Breast epithelium (tissue), 3 donors: Measurements from ENCODE around the gene CNTNAP5.

ENCODE experiments used
- CTCF ChIP-seq, 3 donors: fragments of 450-650 bp; IDR thresholded peaks; one replicate each; pipeline ENCODE4 v1.5.1; 2016 to 2017; ENCODE audit warnings: antibody characterized with exemption in 3 of 3, mild to moderate bottlenecking in 3 of 3, moderate library complexity in 3 of 3
- POLR2A ChIP-seq: fragments of 450-650 bp; IDR thresholded peaks from one replicate; pipeline ENCODE4 v1.6.1; 2016; ENCODE audit warnings: antibody characterized with exemption, mild to moderate bottlenecking, moderate library complexity

- TF ChIP-seq POLR2A (no peak), CTCF (IDR thresholded peaks at IDR 0.05) (no peak)
These were observed 674.0 kb downstream of the CNTNAP5 start for GRCh38 chr2:124698979-124699565.
